Measurements from ENCODE around the gene FBXO9.

Gene FBXO9

DNA sequence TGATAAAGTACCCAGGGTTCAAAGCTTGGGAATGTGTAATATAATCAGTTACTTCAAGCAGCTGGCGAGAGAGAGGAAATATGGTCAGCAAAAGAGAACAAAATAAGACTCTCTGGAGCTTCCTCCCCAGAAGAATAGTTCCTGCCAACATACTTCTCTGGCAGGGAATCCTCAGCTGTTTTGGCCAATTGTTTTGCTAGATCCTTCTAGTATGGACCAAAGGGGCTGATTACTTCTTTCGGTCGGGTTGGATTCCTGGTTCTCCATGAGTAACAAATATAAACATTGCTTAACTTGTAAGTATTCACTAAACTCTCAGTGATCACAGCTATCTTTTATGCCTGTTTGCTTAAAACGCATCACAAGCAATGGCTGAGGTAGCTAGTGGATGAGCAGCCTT lies 31.4 kb upstream of the FBXO9 start:
- Histone ChIP-seq H3K36me3 (ENCODE audit: control insufficient read depth, low read length) (no peaks in the 10 kb centered on the region), H3K4me2 (ENCODE audit: low read length) (no peak overlapping the region), H4K20me1 (ENCODE audit: control insufficient read depth, insufficient read depth, low read depth, low read length) (no peaks in the 10 kb centered on the region), H3K79me2 (ENCODE audit: control insufficient read depth, low read length) (no peaks in the 10 kb centered on the region), H3K27me3 (ENCODE audit: control insufficient read depth, low read length) (no peaks in the 10 kb centered on the region), H3K4me1 (ENCODE audit: control insufficient read depth, low read length) (no peaks in the 10 kb centered on the region), H3F3A (ENCODE audit: control insufficient read depth, insufficient read depth) (no peaks in the 10 kb centered on the region), H3K27ac (ENCODE audit: low read depth, low read length) (no peak overlapping the region), H3K9me3 (ENCODE audit: control insufficient read depth, insufficient read depth, low read length) (no peaks in the 10 kb centered on the region), H3K4me3 (ENCODE audit: low read length) (no peak overlapping the region), H3K9me2 (replicated peaks; ENCODE audit: control insufficient read depth, low read length) (no peaks in the 10 kb centered on the region)
- TF ChIP-seq EZH2phosphoT487 (IDR thresholded peaks at IDR 0.05; ENCODE audit: borderline replicate concordance, low read length): no peak
- TF ChIP-seq, protein P1, sequence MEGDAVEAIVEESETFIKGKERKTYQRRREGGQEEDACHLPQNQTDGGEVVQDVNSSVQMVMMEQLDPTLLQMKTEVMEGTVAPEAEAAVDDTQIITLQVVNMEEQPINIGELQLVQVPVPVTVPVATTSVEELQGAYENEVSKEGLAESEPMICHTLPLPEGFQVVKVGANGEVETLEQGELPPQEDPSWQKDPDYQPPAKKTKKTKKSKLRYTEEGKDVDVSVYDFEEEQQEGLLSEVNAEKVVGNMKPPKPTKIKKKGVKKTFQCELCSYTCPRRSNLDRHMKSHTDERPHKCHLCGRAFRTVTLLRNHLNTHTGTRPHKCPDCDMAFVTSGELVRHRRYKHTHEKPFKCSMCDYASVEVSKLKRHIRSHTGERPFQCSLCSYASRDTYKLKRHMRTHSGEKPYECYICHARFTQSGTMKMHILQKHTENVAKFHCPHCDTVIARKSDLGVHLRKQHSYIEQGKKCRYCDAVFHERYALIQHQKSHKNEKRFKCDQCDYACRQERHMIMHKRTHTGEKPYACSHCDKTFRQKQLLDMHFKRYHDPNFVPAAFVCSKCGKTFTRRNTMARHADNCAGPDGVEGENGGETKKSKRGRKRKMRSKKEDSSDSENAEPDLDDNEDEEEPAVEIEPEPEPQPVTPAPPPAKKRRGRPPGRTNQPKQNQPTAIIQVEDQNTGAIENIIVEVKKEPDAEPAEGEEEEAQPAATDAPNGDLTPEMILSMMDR (IDR thresholded peaks at IDR 0.05; ENCODE audit: low read depth, low read length, poor library complexity, severe bottlenecking): no peak

- H3K27ac ChIP-seq (ENCODE audit: low read depth, low read length): no peak overlapping the region
- no peak overlapping the region for H3K4me3 ChIP-seq (ENCODE audit: low read length)
- peaks cover 4% of the 10 kb centered on the region; the same call in 1 of the 2 replicates for H3K36me3 ChIP-seq (ENCODE audit: control insufficient read depth, low read length)
- no peaks in the 10 kb centered on the region for H3K79me2 ChIP-seq (ENCODE audit: control insufficient read depth, low read length)
- no peaks in the 10 kb centered on the region for H3F3A ChIP-seq (ENCODE audit: control insufficient read depth, insufficient read depth)
- H3K9me3 ChIP-seq (ENCODE audit: control insufficient read depth, insufficient read depth, low read length): no peaks in the 10 kb centered on the region
- H3K4me1 ChIP-seq (ENCODE audit: control insufficient read depth, low read length): no peaks in the 10 kb centered on the region
- no peak overlapping the region for H3K4me2 ChIP-seq (ENCODE audit: low read length)
- TF ChIP-seq, protein P1 (IDR thresholded peaks at IDR 0.05; ENCODE audit: low read depth, low read length, poor library complexity, severe bottlenecking): no peak
- no peak for TF ChIP-seq EZH2phosphoT487 (IDR thresholded peaks at IDR 0.05; ENCODE audit: borderline replicate concordance, low read length)
- H4K20me1 ChIP-seq (ENCODE audit: control insufficient read depth, insufficient read depth, low read depth, low read length): no peaks in the 10 kb centered on the region
- H3K9me2 ChIP-seq (replicated peaks; ENCODE audit: control insufficient read depth, low read length): no peaks in the 10 kb centered on the region
- no peaks in the 10 kb centered on the region for H3K27me3 ChIP-seq (ENCODE audit: control insufficient read depth, low read length)
Measured at GRCh38 chr6:53035549-53036213, 29.5 kb upstream of the FBXO9 start.

GRCh38 chr6:53038141-53038540 lies 27.1 kb upstream of the FBXO9 start:
- no peaks in the 10 kb centered on the region for H3K9me3 ChIP-seq (ENCODE audit: control insufficient read depth, insufficient read depth, low read length)
- H3K27me3 ChIP-seq (ENCODE audit: control insufficient read depth, low read length): no peaks in the 10 kb centered on the region
- no peaks in the 10 kb centered on the region for H3K4me1 ChIP-seq (ENCODE audit: control insufficient read depth, low read length)
- H3K27ac ChIP-seq (ENCODE audit: low read depth, low read length): no peak overlapping the region
- H3K9me2 ChIP-seq (replicated peaks; ENCODE audit: control insufficient read depth, low read length): no peaks in the 10 kb centered on the region
- TF ChIP-seq, protein P1 (IDR thresholded peaks at IDR 0.05; ENCODE audit: low read depth, low read length, poor library complexity, severe bottlenecking): no peak
- no peak for TF ChIP-seq EZH2phosphoT487 (IDR thresholded peaks at IDR 0.05; ENCODE audit: borderline replicate concordance, low read length)
- H3K36me3 ChIP-seq (ENCODE audit: control insufficient read depth, low read length): peaks cover 4% of the 10 kb centered on the region; the same call in 1 of the 2 replicates
- H3K4me3 ChIP-seq (ENCODE audit: low read length): no peak overlapping the region
- no peaks in the 10 kb centered on the region for H4K20me1 ChIP-seq (ENCODE audit: control insufficient read depth, insufficient read depth, low read depth, low read length)
- H3F3A ChIP-seq (ENCODE audit: control insufficient read depth, insufficient read depth): no peaks in the 10 kb centered on the region
- no peaks in the 10 kb centered on the region for H3K79me2 ChIP-seq (ENCODE audit: control insufficient read depth, low read length)
- H3K4me2 ChIP-seq (ENCODE audit: low read length): no peak overlapping the region
